Endothelial cell of umbilical vein (primary cell): ENCODE data around the gene EXOC3.

Source experiments
- EZH2 ChIP-seq: IDR thresholded peaks from 2 replicates; pipeline ENCODE4 v1.6.1; 2012; ENCODE audit warnings: borderline replicate concordance, low read depth, mild to moderate bottlenecking, moderate library complexity, low read length, inconsistent platforms; ENCODE audit not compliant: severe bottlenecking
- POLR2A ChIP-seq: IDR thresholded peaks from 2 replicates; pipeline ENCODE4 v1.6.1; 2012; ENCODE audit warnings: low read depth, mild to moderate bottlenecking, control low read depth, low read length
- POLR2AphosphoS5 ChIP-seq: IDR thresholded peaks from 2 replicates; pipeline ENCODE4 v1.6.1; 2012; ENCODE audit warnings: low read depth, mild to moderate bottlenecking, control low read depth, low read length, moderate library complexity; ENCODE audit not compliant: insufficient read depth
- TF ChIP-seq, protein P1 (sequence below), 2 donors: IDR thresholded peaks; 1 replicate in 1 of 2; 2 replicates in 1 of 2; pipeline ENCODE4 v1.5.1; 2011; ENCODE audit warnings: low read length in 2 of 2, mild to moderate bottlenecking in 2 of 2, moderate library complexity in 2 of 2, control low read depth in 1 of 2, inconsistent platforms in 1 of 2, low read depth in 1 of 2; ENCODE audit not compliant: insufficient read depth in 1 of 2; ENCODE audit errors: extremely low read depth in 1 of 2

DNA sequence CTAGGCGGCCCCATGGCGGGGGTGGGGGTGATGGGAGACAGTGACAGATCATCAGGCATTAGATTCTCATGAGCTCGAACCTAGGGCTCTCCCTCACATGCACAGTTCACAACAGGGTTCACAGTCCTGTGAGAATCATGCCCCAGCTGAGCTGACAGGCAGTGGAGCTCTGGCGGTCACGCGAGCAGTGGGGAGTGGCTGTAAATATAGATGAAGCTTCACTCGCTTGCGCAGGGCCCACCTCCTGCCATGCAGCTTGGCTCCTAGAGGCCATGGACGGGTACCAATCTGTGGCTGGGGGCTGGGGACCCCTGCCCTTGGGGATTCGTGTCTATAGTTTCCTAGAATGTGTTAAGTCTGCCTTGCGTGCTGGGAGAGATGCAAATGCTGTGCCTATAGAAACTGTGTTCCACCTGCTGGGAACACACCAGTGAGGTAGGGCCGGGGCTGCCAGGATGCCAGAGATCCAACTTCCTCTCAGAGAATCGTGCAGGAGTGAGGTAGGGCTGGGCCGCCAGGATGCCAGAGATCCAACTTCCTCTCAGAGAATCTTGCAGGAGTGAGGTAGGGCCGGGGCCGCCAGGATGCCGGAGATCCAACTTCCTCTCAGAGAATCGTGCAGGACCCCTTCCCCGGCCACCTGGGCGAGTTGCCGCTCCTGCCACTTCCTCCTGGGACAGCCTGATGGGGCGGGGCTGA, 14.1 kb upstream of the EXOC3 start:
- TF ChIP-seq, protein P1, sequence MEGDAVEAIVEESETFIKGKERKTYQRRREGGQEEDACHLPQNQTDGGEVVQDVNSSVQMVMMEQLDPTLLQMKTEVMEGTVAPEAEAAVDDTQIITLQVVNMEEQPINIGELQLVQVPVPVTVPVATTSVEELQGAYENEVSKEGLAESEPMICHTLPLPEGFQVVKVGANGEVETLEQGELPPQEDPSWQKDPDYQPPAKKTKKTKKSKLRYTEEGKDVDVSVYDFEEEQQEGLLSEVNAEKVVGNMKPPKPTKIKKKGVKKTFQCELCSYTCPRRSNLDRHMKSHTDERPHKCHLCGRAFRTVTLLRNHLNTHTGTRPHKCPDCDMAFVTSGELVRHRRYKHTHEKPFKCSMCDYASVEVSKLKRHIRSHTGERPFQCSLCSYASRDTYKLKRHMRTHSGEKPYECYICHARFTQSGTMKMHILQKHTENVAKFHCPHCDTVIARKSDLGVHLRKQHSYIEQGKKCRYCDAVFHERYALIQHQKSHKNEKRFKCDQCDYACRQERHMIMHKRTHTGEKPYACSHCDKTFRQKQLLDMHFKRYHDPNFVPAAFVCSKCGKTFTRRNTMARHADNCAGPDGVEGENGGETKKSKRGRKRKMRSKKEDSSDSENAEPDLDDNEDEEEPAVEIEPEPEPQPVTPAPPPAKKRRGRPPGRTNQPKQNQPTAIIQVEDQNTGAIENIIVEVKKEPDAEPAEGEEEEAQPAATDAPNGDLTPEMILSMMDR (IDR thresholded peaks at IDR 0.05; ENCODE audit: extremely low read depth in 1 of 2, insufficient read depth in 1 of 2, low read depth in 1 of 2, low read length in 2 of 2): no peak
- TF ChIP-seq POLR2A (no peak), POLR2AphosphoS5 (no peak), EZH2 (no peak)
